ENCODE data around the gene GRAMD1A.
"Not testable (repeated sequence)": the region's sequence is repeated elsewhere in the genome, so short reads cannot be mapped to it uniquely, and the experiment has no call there.

Gene GRAMD1A

DNA sequence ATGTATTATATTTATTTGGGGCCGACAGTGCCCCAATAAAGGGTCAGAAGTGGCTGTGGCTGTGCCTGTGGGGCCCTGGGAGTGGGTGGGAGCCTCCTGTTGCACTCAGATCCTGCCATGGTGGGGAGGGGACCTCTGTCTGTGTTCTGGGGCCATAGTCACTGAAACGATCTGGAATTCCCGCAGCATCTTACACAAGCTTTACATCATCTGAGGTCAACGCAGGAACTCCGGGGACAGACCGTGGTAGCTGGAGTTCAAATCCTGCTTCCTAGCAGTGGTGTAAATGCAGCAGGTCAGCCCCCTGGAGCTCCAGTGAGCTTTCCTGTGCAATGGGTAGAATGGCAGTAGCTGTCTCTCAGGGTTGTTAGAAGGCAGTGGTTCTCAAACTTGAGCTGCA is 26.3 kb downstream of the GRAMD1A start:
- Histone ChIP-seq H3K9ac (ENCODE audit: low read length) (no peak overlapping the region), H3K27me3 (ENCODE audit: control insufficient read depth in 1 of 2, insufficient read depth in 2 of 2, low read length in 2 of 2) (no peaks in the 10 kb centered on the region), H3K4me1 (ENCODE audit: insufficient read depth, low read length) (peaks cover 4% of the 10 kb centered on the region), H3K9me3 (ENCODE audit: low read length) (no peaks in the 10 kb centered on the region), H3K27ac (ENCODE audit: low read depth, low read length) (no peak overlapping the region), H3K36me3 (ENCODE audit: insufficient read depth, low read length) (peaks cover 41% of the 10 kb centered on the region), H3K4me3 (ENCODE audit: low read depth in 1 of 2, low read length in 2 of 2) (no peak overlapping the region)

DNA sequence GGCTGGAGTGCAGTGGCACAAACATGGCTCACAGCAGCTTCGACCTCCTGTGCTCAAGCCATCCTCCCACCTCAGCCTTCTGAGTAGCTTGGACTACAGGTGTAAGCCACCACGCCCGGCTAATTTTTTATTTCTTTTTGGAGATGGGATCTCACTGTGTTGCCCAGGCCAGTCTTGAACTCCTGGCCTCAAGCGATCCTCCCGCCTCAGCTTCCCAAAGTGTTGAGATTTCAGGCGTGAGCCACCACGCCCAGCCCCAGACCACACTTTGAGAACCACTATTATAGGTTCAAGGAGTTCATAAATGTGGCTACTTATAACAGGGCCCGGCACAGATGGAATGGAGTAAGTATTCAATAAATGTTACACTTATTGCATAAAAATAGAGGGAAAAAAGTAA is 26.9 kb downstream of the GRAMD1A start:
- peaks cover 38% of the 10 kb centered on the region for H3K36me3 ChIP-seq (ENCODE audit: insufficient read depth, low read length)
- peaks cover 4% of the 10 kb centered on the region for H3K4me1 ChIP-seq (ENCODE audit: insufficient read depth, low read length)
- no peaks in the 10 kb centered on the region for H3K27me3 ChIP-seq (ENCODE audit: control insufficient read depth in 1 of 2, insufficient read depth in 2 of 2, low read length in 2 of 2)
- H3K9me3 ChIP-seq (ENCODE audit: low read length), result no peaks in the 10 kb centered on the region
- no peak overlapping the region for H3K4me3 ChIP-seq (ENCODE audit: low read depth in 1 of 2, low read length in 2 of 2)
- H3K9ac ChIP-seq (ENCODE audit: low read length), result no peak overlapping the region
- H3K27ac ChIP-seq (ENCODE audit: low read depth, low read length), result no peak overlapping the region

DNA sequence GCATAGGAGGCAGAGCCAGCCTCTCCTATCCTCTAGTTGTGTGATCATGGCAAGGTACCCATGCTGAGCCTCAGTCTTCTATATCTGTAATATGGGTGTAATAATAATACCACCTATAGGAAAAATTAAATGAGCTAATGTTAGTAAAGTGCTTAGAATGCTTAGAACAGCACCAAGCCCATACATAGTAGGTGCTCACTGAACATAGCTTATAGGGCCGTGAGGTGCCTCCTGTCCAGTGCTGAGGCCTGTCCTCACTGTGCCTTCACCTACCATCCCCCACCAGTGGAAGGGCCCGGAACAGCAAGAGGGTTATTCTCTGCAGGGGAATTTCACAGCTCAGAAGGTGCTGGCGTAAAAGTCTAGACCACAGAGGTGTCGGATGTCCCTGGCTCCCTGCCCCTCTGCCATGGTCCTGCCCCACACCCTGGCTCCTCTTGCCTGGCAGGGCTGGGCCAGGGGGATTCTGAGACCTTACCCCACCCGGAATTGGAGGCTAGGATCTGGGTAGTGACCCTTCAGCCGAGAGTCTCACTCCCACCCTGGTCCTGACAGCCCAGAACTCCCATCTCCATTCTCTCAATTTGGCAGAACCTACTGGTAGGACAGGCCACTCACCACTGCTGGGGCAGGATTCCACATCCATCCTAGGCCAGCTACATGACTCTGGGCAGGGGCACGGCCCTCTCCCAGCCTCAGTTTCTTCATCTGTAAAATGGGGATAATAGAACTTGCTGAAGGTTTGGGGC is 27.9 kb downstream of the GRAMD1A start:
- no peaks in the 10 kb centered on the region for H3K9me3 ChIP-seq (ENCODE audit: low read length)
- H3K4me1 ChIP-seq (ENCODE audit: insufficient read depth, low read length), result peaks cover 4% of the 10 kb centered on the region
- no peak overlapping the region for H3K9ac ChIP-seq (ENCODE audit: low read length)
- peaks cover 29% of the 10 kb centered on the region for H3K36me3 ChIP-seq (ENCODE audit: insufficient read depth, low read length)
- no peaks in the 10 kb centered on the region for H3K27me3 ChIP-seq (ENCODE audit: control insufficient read depth in 1 of 2, insufficient read depth in 2 of 2, low read length in 2 of 2)
- H3K27ac ChIP-seq (ENCODE audit: low read depth, low read length), result no peak overlapping the region
- H3K4me3 ChIP-seq (ENCODE audit: low read depth in 1 of 2, low read length in 2 of 2), result no peak overlapping the region

DNA sequence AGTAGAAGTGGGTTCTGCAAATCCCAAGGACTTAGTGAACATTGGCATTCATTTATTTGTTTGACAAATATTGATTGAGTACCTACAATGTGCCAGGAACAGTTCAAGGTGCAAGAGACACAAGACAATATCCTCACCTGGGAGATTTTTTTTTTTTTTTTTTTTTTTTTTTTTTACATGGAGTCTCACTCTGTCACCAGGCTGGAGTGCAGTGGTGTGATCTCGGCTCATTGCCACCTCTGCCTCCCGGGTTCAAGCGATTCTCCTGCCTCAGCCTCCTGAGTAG is 28.4 kb downstream of the GRAMD1A start:
- H3K27ac ChIP-seq (ENCODE audit: low read depth, low read length); H3K9ac ChIP-seq (ENCODE audit: low read length); H3K4me3 ChIP-seq (ENCODE audit: low read depth in 1 of 2, low read length in 2 of 2); H3K9me3 ChIP-seq (ENCODE audit: low read length); H3K4me1 ChIP-seq (ENCODE audit: insufficient read depth, low read length); H3K27me3 ChIP-seq (ENCODE audit: control insufficient read depth in 1 of 2, insufficient read depth in 2 of 2, low read length in 2 of 2): not testable (repeated sequence)
- peaks cover 24% of the 10 kb centered on the region for H3K36me3 ChIP-seq (ENCODE audit: insufficient read depth, low read length)

DNA sequence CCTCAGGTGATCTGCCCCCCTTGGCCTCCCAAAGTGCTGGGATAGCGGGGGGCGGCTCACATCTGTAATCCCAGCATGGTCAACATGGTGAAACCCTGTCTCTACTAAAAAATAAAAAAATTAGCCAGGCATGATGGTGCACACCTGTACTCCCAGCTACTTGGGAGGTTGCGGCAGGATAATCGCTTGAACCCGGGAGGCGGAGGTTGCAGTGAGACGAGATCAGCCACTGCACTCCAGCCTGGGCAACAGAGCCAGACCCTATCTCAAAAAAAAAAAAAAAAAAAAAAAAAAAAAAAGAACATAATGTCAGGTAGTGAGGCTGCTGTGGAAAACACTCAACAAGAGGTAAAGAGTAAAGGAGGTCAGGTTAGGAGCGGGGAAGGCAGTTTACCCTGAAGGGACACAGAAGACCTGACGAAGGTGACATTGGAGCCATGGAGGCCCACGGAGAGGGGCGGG is 29.2 kb downstream of the GRAMD1A start:
- not testable (repeated sequence) for H3K4me1 ChIP-seq (ENCODE audit: insufficient read depth, low read length); H3K9ac ChIP-seq (ENCODE audit: low read length); H3K27me3 ChIP-seq (ENCODE audit: control insufficient read depth in 1 of 2, insufficient read depth in 2 of 2, low read length in 2 of 2); H3K27ac ChIP-seq (ENCODE audit: low read depth, low read length); H3K9me3 ChIP-seq (ENCODE audit: low read length); H3K4me3 ChIP-seq (ENCODE audit: low read depth in 1 of 2, low read length in 2 of 2)
- H3K36me3 ChIP-seq (ENCODE audit: insufficient read depth, low read length), result peaks cover 17% of the 10 kb centered on the region

DNA sequence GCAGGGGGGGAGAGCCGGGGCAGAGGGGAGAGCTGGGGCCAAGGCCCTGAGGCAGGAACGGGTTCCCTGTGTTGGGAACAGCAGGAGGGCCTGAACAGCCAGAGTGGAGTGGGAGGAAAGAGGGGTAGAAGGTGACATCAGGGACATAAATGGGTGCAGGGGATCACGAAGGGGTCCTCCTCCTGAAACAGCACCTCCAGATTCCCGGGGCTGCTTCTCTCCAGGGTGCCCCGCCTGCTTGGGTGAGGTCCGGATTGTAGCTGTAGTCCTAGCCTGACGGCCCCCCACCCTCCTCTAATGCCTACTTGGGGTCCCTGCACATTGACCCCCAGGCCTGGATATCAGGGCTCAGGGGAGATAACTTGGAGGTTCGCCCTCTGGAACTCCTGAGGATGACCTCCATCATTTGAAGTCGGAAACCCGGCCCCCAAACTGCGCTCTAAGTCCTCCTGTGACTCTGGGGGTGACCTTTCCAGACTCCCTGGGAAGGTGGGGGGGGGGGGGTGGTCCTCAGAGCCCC is 29.7 kb downstream of the GRAMD1A start:
- Histone ChIP-seq H3K4me1 (ENCODE audit: insufficient read depth, low read length) (peaks cover 4% of the 10 kb centered on the region), H3K27me3 (ENCODE audit: control insufficient read depth in 1 of 2, insufficient read depth in 2 of 2, low read length in 2 of 2) (no peaks in the 10 kb centered on the region), H3K9me3 (ENCODE audit: low read length) (no peaks in the 10 kb centered on the region), H3K9ac (ENCODE audit: low read length) (no peak overlapping the region), H3K4me3 (ENCODE audit: low read depth in 1 of 2, low read length in 2 of 2) (peak overlapping the region; percentile 20 to 38), H3K27ac (ENCODE audit: low read depth, low read length) (no peak overlapping the region), H3K36me3 (ENCODE audit: insufficient read depth, low read length) (peaks cover 15% of the 10 kb centered on the region)

DNA sequence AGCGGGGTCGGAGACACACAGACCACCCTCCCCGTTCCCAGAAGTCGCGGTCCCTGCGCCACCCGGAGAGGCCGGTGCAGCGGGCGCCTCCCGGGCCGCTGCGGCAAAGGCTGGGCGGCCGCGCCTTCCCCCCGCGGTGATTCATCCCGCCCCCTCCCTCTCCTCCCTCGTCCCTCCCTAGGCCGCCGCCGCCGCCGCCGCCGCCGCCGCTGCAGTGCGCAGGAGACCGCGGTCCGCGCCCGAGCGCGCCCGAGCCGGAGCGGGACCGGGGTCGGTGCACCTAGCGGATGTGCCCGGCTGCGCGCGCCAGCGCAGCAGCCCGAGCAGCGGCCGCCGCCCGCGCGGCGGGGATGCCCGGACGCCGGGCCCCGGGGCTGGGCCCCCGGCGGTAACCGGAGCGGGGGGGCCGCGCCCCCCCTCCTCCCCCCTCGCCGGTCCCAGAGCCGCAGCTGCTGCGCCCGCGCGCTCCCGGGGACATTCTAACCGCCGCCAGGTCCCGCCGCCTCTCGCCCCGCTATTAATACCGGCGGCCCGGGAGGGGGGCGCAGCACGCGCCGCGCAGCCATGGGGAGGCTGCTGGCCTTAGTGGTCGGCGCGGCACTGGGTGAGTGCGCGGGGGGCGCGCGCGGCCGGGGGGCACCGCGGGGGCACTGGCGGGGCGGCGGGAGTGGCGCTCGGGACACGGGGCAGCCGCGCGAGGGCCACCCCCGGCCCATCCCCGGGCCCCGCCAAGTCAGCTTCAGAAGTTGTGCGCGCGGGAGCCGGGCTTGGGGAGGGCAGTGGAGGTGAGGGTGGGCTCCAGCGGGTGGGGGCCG is 30.3 kb downstream of the GRAMD1A start, which contains the start of gene SCN1B:
TSS of gene SCN1B (plus strand) at position 214 of the 815 bp plus-strand sequence. CDS start at position 565, 351 bp downstream.
- Histone ChIP-seq H3K4me1 (ENCODE audit: insufficient read depth, low read length) (peaks cover 4% of the 10 kb centered on the region), H3K27ac (ENCODE audit: low read depth, low read length) (peak within 1 kb of the TSS; percentile 14), H3K36me3 (ENCODE audit: insufficient read depth, low read length) (peaks cover 14% of the 10 kb centered on the region), H3K4me3 (ENCODE audit: low read depth in 1 of 2, low read length in 2 of 2) (peak within 1 kb of the TSS; percentile 32 to 58), H3K9me3 (ENCODE audit: low read length) (no peaks in the 10 kb centered on the region), H3K9ac (ENCODE audit: low read length) (no peak within 1 kb of the TSS), H3K27me3 (ENCODE audit: control insufficient read depth in 1 of 2, insufficient read depth in 2 of 2, low read length in 2 of 2) (no peaks in the 10 kb centered on the region)

DNA sequence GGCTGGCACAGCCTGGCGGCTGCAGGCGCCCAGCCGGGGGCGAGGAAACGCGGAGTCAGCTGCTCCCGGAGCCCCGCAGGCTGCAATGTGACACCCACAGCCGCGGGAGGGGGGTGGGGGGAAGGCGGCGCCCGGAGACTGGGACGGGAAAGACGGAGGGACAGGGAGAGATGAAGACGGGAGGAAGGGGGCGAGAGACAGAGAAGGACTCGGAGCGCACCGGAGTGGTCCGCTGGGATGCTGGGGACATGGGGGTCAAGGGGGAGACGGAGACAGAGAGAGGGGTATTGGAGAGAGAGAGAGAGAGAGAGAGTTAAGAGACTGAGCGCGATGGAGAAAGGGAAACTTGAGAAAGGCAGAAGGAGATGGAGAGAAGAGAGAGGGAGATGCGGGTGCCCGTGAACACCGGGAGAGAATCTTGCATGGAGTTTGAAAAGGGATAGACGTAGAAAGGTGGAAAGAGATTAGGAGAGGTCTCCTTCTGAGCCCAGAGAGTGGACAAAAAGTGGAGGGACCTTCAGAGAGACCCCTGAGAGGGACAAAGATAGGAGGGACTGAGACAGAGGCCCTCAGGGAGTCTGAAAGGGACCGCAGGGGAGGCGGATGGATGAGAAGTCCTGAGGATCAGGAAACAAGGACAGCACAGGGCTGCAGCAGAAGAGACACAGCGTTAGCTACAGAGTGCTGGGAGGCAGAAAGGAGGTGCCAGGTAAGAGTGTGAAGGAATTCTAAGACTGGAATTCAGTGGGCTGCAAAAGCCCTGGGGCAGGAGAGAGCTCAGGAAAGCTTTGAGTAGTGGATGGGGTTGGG is 31.2 kb downstream of the GRAMD1A start:
- Histone ChIP-seq H3K4me3 (ENCODE audit: low read depth in 1 of 2, low read length in 2 of 2) (peak overlapping the region; percentile 32 to 58), H3K27me3 (ENCODE audit: control insufficient read depth in 1 of 2, insufficient read depth in 2 of 2, low read length in 2 of 2) (no peaks in the 10 kb centered on the region), H3K4me1 (ENCODE audit: insufficient read depth, low read length) (peaks cover 4% of the 10 kb centered on the region), H3K36me3 (ENCODE audit: insufficient read depth, low read length) (peaks cover 10% of the 10 kb centered on the region), H3K9ac (ENCODE audit: low read length) (no peak overlapping the region), H3K27ac (ENCODE audit: low read depth, low read length) (peak overlapping the region; percentile 14), H3K9me3 (ENCODE audit: low read length) (no peaks in the 10 kb centered on the region)

DNA sequence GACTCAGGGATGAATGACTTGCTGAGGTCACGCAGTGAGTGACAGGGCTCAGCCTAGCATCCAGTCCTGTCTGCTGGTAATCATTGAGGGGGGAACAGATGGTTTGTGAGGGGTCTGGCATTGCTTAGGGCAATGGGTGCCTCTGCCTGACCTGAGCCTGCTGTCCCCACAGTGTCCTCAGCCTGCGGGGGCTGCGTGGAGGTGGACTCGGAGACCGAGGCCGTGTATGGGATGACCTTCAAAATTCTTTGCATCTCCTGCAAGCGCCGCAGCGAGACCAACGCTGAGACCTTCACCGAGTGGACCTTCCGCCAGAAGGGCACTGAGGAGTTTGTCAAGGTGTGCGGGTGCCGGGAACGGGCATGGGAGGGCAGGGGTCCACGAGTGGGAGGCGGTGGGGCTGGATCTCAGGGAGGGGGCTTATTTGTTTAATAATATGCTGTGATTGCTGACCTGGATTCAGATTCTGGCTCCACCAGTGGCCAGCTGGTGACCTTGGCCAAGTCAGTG is 32.3 kb downstream of the GRAMD1A start:
- Histone ChIP-seq H3K4me1 (ENCODE audit: insufficient read depth, low read length) (peaks cover 4% of the 10 kb centered on the region), H3K9ac (ENCODE audit: low read length) (no peak overlapping the region), H3K36me3 (ENCODE audit: insufficient read depth, low read length) (peaks cover 2% of the 10 kb centered on the region), H3K27me3 (ENCODE audit: control insufficient read depth in 1 of 2, insufficient read depth in 2 of 2, low read length in 2 of 2) (no peaks in the 10 kb centered on the region), H3K9me3 (ENCODE audit: low read length) (no peaks in the 10 kb centered on the region), H3K27ac (ENCODE audit: low read depth, low read length) (no peak overlapping the region), H3K4me3 (ENCODE audit: low read depth in 1 of 2, low read length in 2 of 2) (no peak overlapping the region)

DNA sequence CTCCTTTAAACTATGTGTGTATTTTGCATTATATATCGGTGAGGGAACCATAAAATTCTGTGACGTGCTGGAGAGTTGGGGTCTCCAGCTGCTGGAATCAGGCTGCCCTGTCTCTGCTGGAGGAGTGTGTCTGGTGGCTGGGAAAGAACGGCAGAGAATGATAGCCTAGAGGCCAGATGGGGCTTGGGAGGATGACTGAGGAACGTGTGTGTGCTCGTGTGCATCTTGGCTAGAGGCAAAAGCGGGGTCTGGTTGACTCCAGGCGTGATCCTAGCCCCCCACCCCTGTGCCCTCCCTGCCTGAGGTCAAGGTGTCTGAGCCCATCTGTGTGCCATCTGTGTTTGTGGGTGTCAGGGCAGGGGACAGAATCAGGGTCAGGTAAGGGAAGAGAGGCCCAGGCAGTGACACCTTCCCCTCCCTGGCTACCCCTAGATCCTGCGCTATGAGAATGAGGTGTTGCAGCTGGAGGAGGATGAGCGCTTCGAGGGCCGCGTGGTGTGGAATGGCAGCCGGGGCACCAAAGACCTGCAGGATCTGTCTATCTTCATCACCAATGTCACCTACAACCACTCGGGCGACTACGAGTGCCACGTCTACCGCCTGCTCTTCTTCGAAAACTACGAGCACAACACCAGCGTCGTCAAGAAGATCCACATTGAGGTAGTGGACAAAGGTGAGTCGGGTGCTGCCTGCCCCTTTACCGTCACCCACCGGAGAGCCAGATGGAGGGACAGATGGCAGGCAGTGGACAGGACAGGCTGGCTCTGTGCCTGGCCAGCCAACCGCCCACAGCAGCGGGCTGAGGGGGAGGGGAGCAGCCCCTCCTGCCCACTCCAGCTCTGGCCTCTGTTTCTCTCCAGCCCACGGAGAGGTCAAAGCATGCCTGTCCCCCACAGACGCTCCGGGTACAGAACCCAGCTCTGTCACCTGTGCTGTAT is 33.2 kb downstream of the GRAMD1A start:
- no peak overlapping the region for H3K9ac ChIP-seq (ENCODE audit: low read length)
- no peaks in the 10 kb centered on the region for H3K9me3 ChIP-seq (ENCODE audit: low read length)
- peaks cover 4% of the 10 kb centered on the region for H3K4me1 ChIP-seq (ENCODE audit: insufficient read depth, low read length)
- H3K36me3 ChIP-seq (ENCODE audit: insufficient read depth, low read length), result no peaks in the 10 kb centered on the region
- H3K27ac ChIP-seq (ENCODE audit: low read depth, low read length), result no peak overlapping the region
- no peak overlapping the region for H3K4me3 ChIP-seq (ENCODE audit: low read depth in 1 of 2, low read length in 2 of 2)
- no peaks in the 10 kb centered on the region for H3K27me3 ChIP-seq (ENCODE audit: control insufficient read depth in 1 of 2, insufficient read depth in 2 of 2, low read length in 2 of 2)
